SK-N-DZ (cell line): Measurements from ENCODE around the gene CNTNAP1. TPM values are rescaled to one million over a fixed set of nuclear protein-coding genes. Genes with fewer than 3 reads are reported as not detected.
A peak's percentile ranks its signal among the peaks of the same experiment; 100 is the strongest.
"Not testable (repeated sequence)": the region's sequence is repeated elsewhere in the genome, so short reads cannot be mapped to it uniquely, and the experiment has no call there.

Experiments
- DNase-seq: peaks from one replicate; pipeline ENCODE4 v3.0.0-alpha.2; 2015; ENCODE audit warnings: low spot score
- polyA plus RNA-seq, 2 experiments: library from polyadenylated mRNA; depleted of rRNA; stranded (reverse); fragments of >200 nt; gene quantifications; 2 replicates each; pipeline ENCODE4 v1.2.3, GENCODE V29; 2014

The CNTNAP1 gene
- 7.9 and 10.8 TPM in 2 replicates for polyA plus RNA-seq (2014; cell fraction: cytosol; rRNA removed)
- polyA plus RNA-seq (2014; cell fraction: nucleus; rRNA removed) = 64.4 and 94.2 TPM in 2 replicates

DNA sequence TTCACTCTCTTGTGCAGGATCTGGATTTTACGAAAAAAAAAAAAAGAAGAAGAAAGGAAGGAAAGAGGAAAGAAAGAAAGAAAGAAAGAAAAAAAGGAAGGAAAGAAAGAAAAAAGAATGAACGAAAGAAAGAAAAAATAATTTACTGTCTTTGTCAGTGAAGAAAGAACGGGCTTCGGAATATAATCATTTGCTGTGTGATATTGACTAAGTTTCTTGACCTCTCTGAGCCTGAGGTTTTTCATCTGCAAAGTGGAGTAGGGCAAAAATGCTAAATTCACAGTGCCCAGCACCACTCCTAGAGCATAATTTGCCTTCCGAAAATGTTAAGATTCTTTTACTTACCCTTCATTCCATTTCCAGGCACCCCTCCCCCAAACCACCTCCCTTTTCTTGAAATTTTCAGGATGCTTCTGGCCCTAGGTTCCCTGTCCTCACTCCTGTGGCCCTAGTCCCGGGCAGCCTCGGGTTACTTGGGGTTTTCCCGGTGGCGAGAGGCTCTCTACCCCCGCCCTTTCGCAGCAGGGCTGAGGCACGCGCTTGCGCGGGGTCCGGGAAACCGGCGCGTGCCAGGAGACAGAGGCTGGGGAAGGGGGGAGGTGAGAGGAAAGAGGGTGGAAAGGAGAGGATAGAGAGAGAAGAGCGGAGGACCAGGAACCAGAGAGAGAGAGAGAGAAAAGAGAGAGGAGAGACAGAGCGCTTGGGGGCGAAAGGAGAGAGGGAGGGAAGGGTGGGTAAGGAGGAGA lies at the start of gene CNTNAP1:
CNTNAP1 (plus strand) TSS at position 556 of the 746 bp plus-strand sequence. CDS start 299 bp downstream, outside the sequence.
- DNase-seq = peak; percentile 77

DNA sequence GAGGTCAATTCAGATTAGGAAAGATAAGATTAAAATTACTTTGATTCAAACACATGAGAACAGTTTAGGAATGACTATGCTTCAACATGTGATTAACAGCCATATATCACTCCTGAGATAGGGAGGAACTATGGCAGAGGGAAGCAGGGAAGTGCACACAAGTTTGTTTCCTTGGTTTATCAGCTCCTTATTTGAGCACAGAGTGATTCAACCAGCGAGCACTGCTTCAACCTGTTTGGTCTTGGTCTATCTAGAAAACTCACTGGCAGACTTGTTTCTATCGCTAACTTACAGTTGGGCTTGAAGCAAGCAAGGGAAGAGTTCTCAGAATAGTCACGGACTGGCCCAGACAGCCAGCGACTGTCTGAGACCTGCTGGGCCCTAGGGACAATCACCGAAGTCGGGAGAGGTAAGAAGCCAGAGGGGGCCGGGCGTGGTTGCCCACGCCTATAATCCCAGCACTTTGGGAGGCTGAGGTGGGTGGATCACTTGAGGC lies 49.3 kb upstream of the CNTNAP1 start:
- DNase-seq = no peak

DNA sequence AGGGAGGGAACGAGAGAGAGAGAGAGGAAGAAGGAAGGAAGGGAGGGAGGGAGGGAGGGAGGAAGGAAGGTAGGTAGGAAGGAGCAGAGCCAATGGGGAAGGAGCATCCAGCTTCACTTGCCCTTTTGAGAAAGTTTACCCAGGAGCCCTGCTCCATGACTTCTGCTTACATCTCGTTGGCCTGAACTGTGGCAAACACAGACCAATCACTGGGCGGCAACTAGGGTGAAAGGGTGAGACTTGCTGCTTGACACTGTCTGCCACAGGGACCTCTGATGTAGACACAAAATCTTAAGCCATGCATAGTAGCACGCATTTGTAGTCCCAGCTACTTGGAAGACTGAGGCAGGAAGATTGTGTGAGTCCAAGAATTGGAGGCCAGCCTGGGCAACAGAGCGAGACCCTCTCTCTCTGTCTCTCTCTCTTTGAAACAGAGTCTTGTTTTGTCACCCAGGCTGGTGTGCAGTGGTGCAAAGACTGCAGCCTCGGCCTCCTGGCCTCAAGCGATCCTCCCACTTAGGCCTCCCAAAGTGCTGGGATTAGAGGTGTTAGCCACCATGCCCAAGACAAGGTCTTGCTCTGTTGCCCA lies 42.7 kb upstream of the CNTNAP1 start:
- no peak for DNase-seq

GRCh38 chr17:42640121-42640520 lies 42.2 kb upstream of the CNTNAP1 start:
- no peak for DNase-seq

GRCh38 chr17:42642336-42642735 lies 40.0 kb upstream of the CNTNAP1 start:
- peak; percentile 66 for DNase-seq

DNA sequence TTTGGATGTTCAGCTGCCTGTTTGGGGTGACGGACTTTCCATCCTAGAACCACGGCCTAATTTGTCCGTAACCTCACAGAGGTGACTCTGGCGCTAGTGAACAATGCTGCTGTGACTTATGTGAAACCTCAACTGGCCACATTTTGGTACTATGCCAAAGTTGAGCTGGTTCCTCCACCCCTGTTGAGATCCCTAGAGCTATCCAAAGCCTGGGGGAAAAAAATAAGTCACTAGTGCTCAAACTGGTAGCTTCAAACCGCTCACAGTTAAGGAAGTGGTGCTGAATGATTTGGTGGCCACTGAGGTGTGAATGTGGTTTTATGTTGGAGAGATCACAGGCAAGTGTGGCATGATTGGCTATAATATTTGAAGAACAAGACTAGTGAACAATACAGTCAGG lies 34.6 kb upstream of the CNTNAP1 start:
- no peak for DNase-seq

DNA sequence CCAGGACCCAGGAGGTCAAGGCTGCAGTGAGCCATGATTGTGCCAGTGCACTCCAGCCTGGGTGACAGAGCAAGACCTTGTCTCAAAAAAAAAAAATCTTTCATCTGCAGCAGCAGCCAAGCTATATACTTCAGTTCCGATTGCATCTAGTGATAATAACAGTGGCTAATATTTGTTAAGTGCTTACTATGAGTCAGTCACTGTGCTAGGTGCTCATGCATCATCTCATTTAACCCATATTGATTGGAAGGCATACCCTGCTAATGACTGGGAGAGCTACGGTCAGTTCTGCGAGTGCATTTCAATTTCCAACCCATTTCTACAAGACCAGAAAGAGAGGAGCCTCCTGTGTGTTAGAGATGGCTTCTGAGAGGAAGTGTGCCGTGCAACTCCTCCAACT lies 30.9 kb upstream of the CNTNAP1 start:
- no peak for DNase-seq

GRCh38 chr17:42653179-42654124 lies 28.9 kb upstream of the CNTNAP1 start:
- peak; percentile 86 for DNase-seq

- DNase-seq = no peak
These were observed 26.8 kb upstream of the CNTNAP1 start for GRCh38 chr17:42655528-42655927.

DNA sequence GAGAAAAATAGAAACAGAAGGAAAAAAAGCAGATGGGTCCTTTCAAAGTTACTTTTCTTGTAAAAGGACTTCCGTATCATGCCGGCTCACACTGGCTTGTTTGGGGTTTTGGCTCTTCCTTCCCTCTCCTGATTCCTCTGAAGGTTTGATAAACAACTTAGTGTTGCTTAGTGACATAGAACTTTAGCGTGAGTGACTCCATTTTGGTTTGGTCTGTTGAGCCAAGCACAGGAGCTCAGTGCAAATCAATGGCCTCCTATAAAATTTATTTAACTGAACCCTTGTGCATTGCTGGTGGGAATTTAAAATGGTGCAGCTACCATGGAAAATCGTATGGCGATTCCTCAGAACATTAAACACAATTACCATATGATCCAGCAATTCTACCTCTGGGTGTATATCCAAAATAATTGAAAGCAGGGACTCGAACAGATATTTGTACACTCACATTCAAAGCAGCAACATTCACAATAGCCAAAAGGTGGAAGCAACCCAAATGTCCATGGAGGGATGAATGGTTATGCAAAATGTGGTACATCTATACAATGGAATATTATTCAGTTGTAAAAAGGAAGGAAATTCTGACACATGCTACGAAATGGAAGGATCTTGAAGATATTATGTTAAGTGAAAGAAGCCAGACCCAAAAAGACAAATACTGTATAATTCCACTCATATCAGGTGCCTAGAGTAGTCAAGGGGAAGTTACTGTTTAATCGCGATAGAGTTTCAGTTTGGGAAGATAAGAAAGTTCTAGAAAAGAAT lies 24.3 kb upstream of the CNTNAP1 start:
- DNase-seq = no peak

DNA sequence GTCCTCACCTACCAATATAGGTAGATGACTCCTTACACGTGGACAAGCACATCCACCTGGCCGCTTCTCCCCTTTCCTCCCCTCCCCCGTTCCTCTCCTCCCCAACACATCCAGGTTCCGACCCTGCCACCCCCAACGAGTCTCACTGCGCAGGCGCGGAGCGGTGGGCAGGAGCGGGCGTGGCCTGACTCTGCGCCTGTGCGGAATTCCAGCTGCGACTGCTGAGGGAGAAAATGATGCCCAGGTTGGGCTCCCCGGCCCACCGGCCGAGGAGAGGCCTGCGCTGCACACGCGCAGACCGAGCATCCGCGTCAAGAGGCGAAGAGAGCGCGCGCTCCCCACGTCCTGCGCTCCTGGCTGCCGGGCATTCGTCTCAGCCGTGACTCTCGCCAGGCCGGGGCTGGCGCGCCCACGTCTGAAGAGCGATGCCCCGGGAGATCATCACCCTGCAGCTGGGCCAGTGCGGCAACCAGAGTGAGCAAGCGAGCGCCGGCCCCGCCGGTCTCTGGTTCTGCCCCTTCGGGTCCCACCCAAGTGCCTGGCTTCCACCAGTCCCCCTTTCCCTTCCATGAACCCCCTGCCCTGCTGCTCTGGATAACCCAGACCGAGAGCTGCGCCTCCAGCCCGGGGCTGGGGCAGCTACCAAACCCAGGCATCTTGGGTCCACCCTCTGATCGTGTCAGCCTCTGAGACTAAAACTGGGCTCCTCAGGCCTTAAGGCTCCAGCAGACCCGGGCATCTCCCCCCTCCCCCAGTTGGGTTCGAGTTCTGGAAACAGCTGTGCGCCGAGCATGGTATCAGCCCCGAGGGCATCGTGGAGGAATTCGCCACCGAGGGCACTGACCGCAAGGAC lies 23.0 kb upstream of the CNTNAP1 start, which contains the start of gene TUBG2:
TUBG2 (plus strand) TSS at position 206 of the 853 bp plus-strand sequence; CDS start at position 426, 220 bp downstream.
- peak; percentile 94 for DNase-seq

DNA sequence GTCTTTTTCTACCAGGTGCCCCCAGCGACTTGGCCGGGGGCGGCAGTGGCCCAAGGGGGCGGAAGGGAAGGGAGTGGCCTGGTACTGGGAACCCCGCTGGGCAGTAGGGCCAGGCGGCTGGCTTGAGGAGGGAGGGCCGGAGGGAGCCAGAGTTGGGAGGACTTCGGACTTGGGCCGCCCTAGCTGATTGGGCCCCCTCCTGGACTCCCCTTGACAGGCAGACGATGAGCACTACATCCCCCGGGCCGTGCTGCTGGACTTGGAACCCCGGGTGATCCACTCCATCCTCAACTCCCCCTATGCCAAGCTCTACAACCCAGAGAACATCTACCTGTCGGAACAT lies 22.4 kb upstream of the CNTNAP1 start:
- not testable (repeated sequence) for DNase-seq

GRCh38 chr17:42660692-42661345 lies 21.5 kb upstream of the CNTNAP1 start:
- no peak for DNase-seq

DNA sequence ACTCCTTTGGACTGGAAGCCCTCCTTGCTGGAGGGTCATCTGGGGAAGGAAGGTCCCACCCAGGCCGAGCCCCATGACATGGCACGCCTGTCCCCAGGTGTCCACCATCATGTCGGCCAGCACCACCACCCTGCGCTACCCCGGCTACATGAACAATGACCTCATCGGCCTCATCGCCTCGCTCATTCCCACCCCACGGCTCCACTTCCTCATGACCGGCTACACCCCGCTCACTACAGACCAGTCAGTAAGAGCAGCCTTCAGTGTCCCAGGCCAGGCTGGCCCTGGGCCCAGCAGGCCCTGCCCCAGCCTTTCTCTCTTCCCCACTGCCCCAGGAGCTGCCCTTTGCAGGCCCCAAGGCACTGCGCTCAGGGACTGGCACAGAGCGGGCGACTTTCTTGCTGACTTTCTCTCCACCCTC lies 16.7 kb upstream of the CNTNAP1 start:
- no peak for DNase-seq

DNA sequence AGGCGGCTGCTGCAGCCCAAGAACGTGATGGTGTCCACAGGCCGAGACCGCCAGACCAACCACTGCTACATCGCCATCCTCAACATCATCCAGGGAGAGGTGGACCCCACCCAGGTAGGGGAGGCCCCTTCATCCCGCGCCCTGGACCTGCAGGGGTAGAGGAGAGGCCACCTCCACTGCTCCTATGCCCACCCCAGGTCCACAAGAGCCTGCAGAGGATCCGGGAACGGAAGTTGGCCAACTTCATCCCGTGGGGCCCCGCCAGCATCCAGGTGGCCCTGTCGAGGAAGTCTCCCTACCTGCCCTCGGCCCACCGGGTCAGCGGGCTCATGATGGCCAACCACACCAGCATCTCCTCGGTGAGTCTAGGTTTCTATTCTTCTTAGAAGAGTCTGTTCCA lies 16.2 kb upstream of the CNTNAP1 start:
- DNase-seq = not testable (repeated sequence)

GRCh38 chr17:42667088-42667951 lies 15.0 kb upstream of the CNTNAP1 start:
- no peak for DNase-seq

GRCh38 chr17:42669705-42669976 lies 12.7 kb upstream of the CNTNAP1 start:
- DNase-seq = no peak

- DNase-seq = no peak
These were observed 12.1 kb upstream of the CNTNAP1 start for GRCh38 chr17:42669977-42670788.
